KMS-11 (cell line): ENCODE measurements around the gene TAF13.

ENCODE experiments used
- H2AFZ ChIP-seq: fragments of 200-600 bp; sonication (generic); 2 replicates; pipeline ENCODE4 v1.6.1; 2016; ENCODE audit warnings: antibody characterized with exemption, mixed run types, low read depth
- H3K27ac ChIP-seq: fragments of 200-600 bp; sonication (generic); 2 replicates; pipeline ENCODE4 v1.6.1; 2016; ENCODE audit warnings: mild to moderate bottlenecking, mixed run types
- H3K27me3 ChIP-seq: fragments of 200-600 bp; sonication (generic); 2 replicates; pipeline ENCODE4 v1.6.1; 2017; ENCODE audit warnings: mild to moderate bottlenecking, low read depth, mixed run types, moderate library complexity; ENCODE audit not compliant: insufficient read depth
- H3K36me3 ChIP-seq: fragments of 200-600 bp; sonication (generic); 2 replicates; pipeline ENCODE4 v1.6.1; 2017; ENCODE audit warnings: mild to moderate bottlenecking, mixed run types; ENCODE audit not compliant: insufficient read depth
- H3K4me1 ChIP-seq: fragments of 200-600 bp; sonication (generic); 2 replicates; pipeline ENCODE4 v1.6.1; 2016; ENCODE audit warnings: mild to moderate bottlenecking, low read depth, mixed run types; ENCODE audit not compliant: poor library complexity, severe bottlenecking
- H3K4me2 ChIP-seq: fragments of 200-600 bp; sonication (generic); 2 replicates; pipeline ENCODE4 v1.7.0; 2016; ENCODE audit warnings: mild to moderate bottlenecking, mixed run types
- H3K4me3 ChIP-seq: fragments of 200-600 bp; sonication (generic); IDR thresholded peaks from 2 replicates; pipeline ENCODE4 v1.6.1; 2017; ENCODE audit warnings: low read depth, low read length, mixed read lengths; ENCODE audit not compliant: insufficient read depth
- H3K79me2 ChIP-seq: fragments of 200-600 bp; sonication (generic); 2 replicates; pipeline ENCODE4 v1.6.1; 2016; ENCODE audit warnings: low read depth, mixed run types; ENCODE audit not compliant: insufficient read depth
- H3K9ac ChIP-seq: fragments of 200-600 bp; sonication (generic); 2 replicates; pipeline ENCODE4 v1.6.1; 2016; ENCODE audit warnings: mild to moderate bottlenecking, mixed run types
- H4K20me1 ChIP-seq: fragments of 200-600 bp; sonication (generic); 2 replicates; pipeline ENCODE4 v1.6.1; 2016; ENCODE audit warnings: mild to moderate bottlenecking, mixed run types; ENCODE audit not compliant: insufficient read depth
- CTCF ChIP-seq: fragments of 200-600 bp; sonication (generic); conservative IDR thresholded peaks from 2 replicates; pipeline ENCODE4 v1.6.1; 2017; ENCODE audit warnings: low read depth, mild to moderate bottlenecking, antibody characterized with exemption, low read length, moderate library complexity, mixed read lengths

Gene TAF13

GRCh38 chr1:109112056-109112651 is 36.4 kb upstream of the TAF13 start:
- Histone ChIP-seq H2AFZ (peak overlapping the region; percentile 52; the same call in 1 of the 2 replicates), H4K20me1 (no peaks in the 10 kb centered on the region), H3K27ac (no peak overlapping the region; the same call in 1 of the 2 replicates), H3K27me3 (peaks cover 26% of the 10 kb centered on the region; the same call in 1 of the 2 replicates), H3K36me3 (no peaks in the 10 kb centered on the region), H3K4me1 (peaks cover 20% of the 10 kb centered on the region), H3K4me2 (peak overlapping the region; percentile 36), H3K9ac (no peak overlapping the region), H3K79me2 (no peaks in the 10 kb centered on the region), H3K4me3 (no peak overlapping the region)
- no peak for TF ChIP-seq CTCF

GRCh38 chr1:109111386-109112055 is 35.7 kb upstream of the TAF13 start:
- TF ChIP-seq CTCF = no peak
- Histone ChIP-seq H3K27me3 (peaks cover 26% of the 10 kb centered on the region; the same call in 1 of the 2 replicates), H3K36me3 (no peaks in the 10 kb centered on the region), H3K27ac (no peak overlapping the region), H3K4me3 (no peak overlapping the region), H4K20me1 (no peaks in the 10 kb centered on the region), H3K9ac (no peak overlapping the region), H3K4me2 (0 out of 2 replicates have a peak overlapping the region, but pooled peaks have one; percentile 36), H3K4me1 (peaks cover 20% of the 10 kb centered on the region), H3K79me2 (no peaks in the 10 kb centered on the region), H2AFZ (no peak overlapping the region)

GRCh38 chr1:109109906-109110305 is 34.1 kb upstream of the TAF13 start:
- H4K20me1 ChIP-seq = no peaks in the 10 kb centered on the region
- H3K27me3 ChIP-seq = peaks cover 20% of the 10 kb centered on the region; the same call in 1 of the 2 replicates
- no peak overlapping the region for H2AFZ ChIP-seq
- no peak overlapping the region for H3K4me2 ChIP-seq
- H3K36me3 ChIP-seq = no peaks in the 10 kb centered on the region
- peaks cover 20% of the 10 kb centered on the region for H3K4me1 ChIP-seq
- no peak for TF ChIP-seq CTCF
- H3K9ac ChIP-seq = no peak overlapping the region
- H3K27ac ChIP-seq = no peak overlapping the region
- H3K4me3 ChIP-seq = no peak overlapping the region
- no peaks in the 10 kb centered on the region for H3K79me2 ChIP-seq

- Histone ChIP-seq H3K4me1 (peaks cover 11% of the 10 kb centered on the region), H3K9ac (no peak overlapping the region), H3K4me2 (no peak overlapping the region), H3K4me3 (no peak overlapping the region), H4K20me1 (no peaks in the 10 kb centered on the region), H3K27me3 (no peaks in the 10 kb centered on the region), H3K79me2 (no peaks in the 10 kb centered on the region), H2AFZ (no peak overlapping the region), H3K27ac (no peak overlapping the region), H3K36me3 (0 out of 2 replicates have a peak, but pooled peaks cover 3% of the 10 kb centered on the region)
- TF ChIP-seq CTCF = no peak
Measured at GRCh38 chr1:109107785-109108184, 32.0 kb upstream of the TAF13 start.
